Heart right ventricle (tissue), 16 donors: ENCODE data around the gene NTRK2. TPM values are rescaled to one million over a fixed set of nuclear protein-coding genes. Genes with fewer than 3 reads are reported as not detected.

Source experiments
- ATAC-seq, 8 donors: fragments of 200-7000 bp; cut with Tn5 transposase; one replicate each; pipeline ENCODE4 v1.9.1; 2020; ENCODE audit warnings: mild to moderate bottlenecking in 8 of 8, moderate library complexity in 8 of 8, moderate number of reproducible peaks in 1 of 8
- DNase-seq, 2 donors: peaks; one replicate each; pipeline ENCODE4 v3.0.0-alpha.2; 2020
- H3K27ac ChIP-seq, 10 donors: fragments of 200-600 bp; sonication (generic) in 2 of 10; one replicate each; pipeline versions ENCODE4 v1.5.0 to v1.8.0; 2020 to 2022; ENCODE audit warnings: mild to moderate bottlenecking in 3 of 10
- H3K27me3 ChIP-seq, 7 donors: fragments of 200-600 bp; one replicate each; pipeline ENCODE4 v1.8.0; 2021 to 2022; ENCODE audit warnings: mild to moderate bottlenecking in 2 of 7
- H3K36me3 ChIP-seq, 9 donors: fragments of 200-600 bp; sonication (generic) in 1 of 9; one replicate each; pipeline versions ENCODE4 v1.5.0 to v1.8.0; 2020 to 2022; ENCODE audit warnings: mild to moderate bottlenecking in 2 of 9
- H3K4me1 ChIP-seq, 9 donors: fragments of 200-600 bp; sonication (generic) in 1 of 9; one replicate each; pipeline versions ENCODE4 v1.5.0 to v1.8.0; 2020 to 2022; ENCODE audit warnings: mild to moderate bottlenecking in 4 of 9
- H3K4me3 ChIP-seq, 10 donors: fragments of 200-600 bp; sonication (generic) in 2 of 10; one replicate each; pipeline versions ENCODE4 v1.5.0 to v1.8.0; 2020 to 2022; ENCODE audit warnings: mild to moderate bottlenecking in 7 of 10, moderate library complexity in 2 of 10
- H3K9me3 ChIP-seq, 11 donors: fragments of 200-600 bp in 10 of 11; sonication (generic) in 2 of 11; one replicate each; pipeline versions ENCODE4 v1.5.0 to v1.8.0; 2013 to 2022; ENCODE audit warnings: mild to moderate bottlenecking in 2 of 11, control low read depth in 1 of 11, moderate library complexity in 1 of 11
- CTCF ChIP-seq, 9 donors: fragments of 200-600 bp; sonication (generic) in 2 of 9; IDR thresholded peaks; one replicate each; pipeline versions ENCODE4 v1.5.0 to v1.8.0; 2021 to 2022; ENCODE audit warnings: antibody characterized with exemption in 9 of 9, mild to moderate bottlenecking in 5 of 9, moderate library complexity in 1 of 9
- WGBS, 2 donors: extraction: QIAGEN DNeasy Blood & Tissue Kit; methylation state at CpG; one replicate each; pipeline ENCODE4 v1.1.7; 2013; ENCODE audit warnings: inconsistent platforms in 1 of 2; 5-methylcytosine and 5-hydroxymethylcytosine counted together
- intact Hi-C, 10 donors: fragments of 100-400 bp; cut with DNase I; formaldehyde crosslinking; loops; one replicate each; pipeline versions ENCODE4 v1.11.1 to v1.14.2; 2022
- polyA plus RNA-seq, 2 donors: library from polyadenylated mRNA; stranded (reverse); fragments of 200-250 nt; gene quantifications; one replicate each; pipeline ENCODE4 v1.2.3, GENCODE V29; 2013
- total RNA-seq, 10 donors: library from RNA; stranded (reverse); fragmentation: NEBNext Ultra II Directional in 3 of 10; extraction: Animal tissue kit (Norgen Biotek cat#: 25700) in 3 of 10; gene quantifications; one replicate each; pipeline versions ENCODE4 v1.2.1 to v1.2.4, GENCODE V29; 2021 to 2023
- donor health status: Arrhythmogenic right ventricular cardiomyopathy.
- donor health status: ischemic (EF 13 %, LVEDD 7.1; RV severe dilation, severe dysfunction).
- donor health status: healthy with polysubstance abuse.
- donor health status: DM: no; HTN: yes; CAD: no.
- donor health status: DM: no; HTN: no; CAD: no.
- donor health status: ischemic (EF 25% LVEDD 6.9; RV normal size, moderate dysfunction).
- donor health status: ischemic (EF 25% LVEDD 5.7; RV mildly dilated, moderate dysfunction).
- donor health status: healthy.
- donor health status: DM: yes; HTN: yes; CAD: no.
- donor health status: Ischemic cardiomyopathy.
- donor health status: ischemic (EF 35%, LVEDD 5.7; RV mildly dilated, moderate dysfunction).
- donor health status: nonischemic (EF 11% LVEDD 7.7; RV severe dilation, severe dysfunction).
- donor health status: DM: yes; HTN: yes; CAD: no.
- donor health status: PGD.
- donor health status: ischemic (EF 29% LVEDD 5.4; RV normal size, mild dysfunction).
- donor health status: nonischemic (EF 23%, LVEDD 6.1; RV moderate dilation, normal function).

Gene NTRK2
- total and polyA plus RNA-seq, 12 donors, result 1.8 to 7.7 (median 3.0) TPM

- intact Hi-C loops, result no loop called here
- H3K4me1 ChIP-seq, result peaks cover 0 to 9% (median 0%) of the 10 kb centered on the region in 9 donors
- ATAC-seq, result no peak
- H3K4me3 ChIP-seq, result no peak overlapping the region
- H3K9me3 ChIP-seq, result no peaks in the 10 kb centered on the region
- no peaks in the 10 kb centered on the region for H3K27me3 ChIP-seq
- no peak for TF ChIP-seq CTCF (IDR thresholded peaks at IDR 0.05)
- H3K36me3 ChIP-seq, result no peaks in the 10 kb centered on the region
- WGBS, 2 donors, result 79 to 83% methylated on average over 5 of the region's 5 CpGs
- no peak for DNase-seq
- no peak overlapping the region for H3K27ac ChIP-seq
These were observed 35.6 kb downstream of the NTRK2 start for GRCh38 chr9:84705128-84705527.

- Histone ChIP-seq H3K27me3 (no peaks in the 10 kb centered on the region), H3K4me3 (no peak overlapping the region), H3K27ac (no peak overlapping the region), H3K9me3 (no peaks in the 10 kb centered on the region), H3K36me3 (no peaks in the 10 kb centered on the region), H3K4me1 (peaks cover 0 to 9% (median 3%) of the 10 kb centered on the region in 9 donors)
- DNase-seq, result no peak
- WGBS, 2 donors, result 80 to 82% methylated on average over 1 of the region's 1 CpG
- ATAC-seq, result no peak
- intact Hi-C loops, result loop anchor here in 1 of 10 donors (2.0 kb wide), 1 partner anchor 14 kb away; no protein-coding TSS in a partner anchor
- TF ChIP-seq CTCF (IDR thresholded peaks at IDR 0.05), result no peak
These were observed 38.9 kb downstream of the NTRK2 start for GRCh38 chr9:84708400-84708799.

GRCh38 chr9:84709056-84709455, 39.5 kb downstream of the NTRK2 start:
- no peak for TF ChIP-seq CTCF (IDR thresholded peaks at IDR 0.05)
- Histone ChIP-seq H3K9me3 (no peaks in the 10 kb centered on the region), H3K27ac (no peak overlapping the region), H3K4me3 (no peak overlapping the region), H3K27me3 (no peaks in the 10 kb centered on the region), H3K36me3 (no peaks in the 10 kb centered on the region), H3K4me1 (peaks cover 0 to 9% (median 3%) of the 10 kb centered on the region in 9 donors)
- intact Hi-C loops, result loop anchor here in 1 of 10 donors (2.0 kb wide), 1 partner anchor 14 kb away; no protein-coding TSS in a partner anchor
- ATAC-seq (peak in 1 of 8 donors; percentile 18), DNase-seq (no peak)
- 13 to 34% methylated on average over 1 of the region's 1 CpG for WGBS, 2 donors

GRCh38 chr9:84710701-84711397, 41.3 kb downstream of the NTRK2 start:
- WGBS, 2 donors, result 58 to 66% methylated on average over 4 of the region's 4 CpGs
- no peak overlapping the region for H3K27ac ChIP-seq
- intact Hi-C loops, result loop anchor here in 2 of 10 donors (5.0 to 10.0 kb wide), 2 partner anchors 54 to 241 kb away; no protein-coding TSS in a partner anchor
- H3K4me3 ChIP-seq, result no peak overlapping the region
- peak in 1 of 2 donors; percentile 11 for DNase-seq
- no peaks in the 10 kb centered on the region for H3K36me3 ChIP-seq
- H3K4me1 ChIP-seq, result peaks cover 0 to 9% (median 3%) of the 10 kb centered on the region in 9 donors
- H3K27me3 ChIP-seq, result no peaks in the 10 kb centered on the region
- H3K9me3 ChIP-seq, result no peaks in the 10 kb centered on the region
- ATAC-seq, result peak in 7 of 8 donors; percentile 47 to 90 (median 66)
- TF ChIP-seq CTCF (IDR thresholded peaks at IDR 0.05), result no peak
